Panc1 (cell line): ENCODE measurements around the gene TNS2.

Experiments
- POLR2AphosphoS5 ChIP-seq: IDR thresholded peaks from 2 replicates; pipeline ENCODE4 v1.6.1; 2012; ENCODE audit warnings: mild to moderate bottlenecking, low read depth, low read length, moderate library complexity
- TF ChIP-seq, protein P1 (sequence below): fragments of 450-650 bp; IDR thresholded peaks from 2 replicates; pipeline ENCODE4 v1.5.1; 2017; ENCODE audit warnings: mild to moderate bottlenecking
- TF ChIP-seq, protein P2 (sequence below), 2 experiments: IDR thresholded peaks; 2 replicates each; pipeline ENCODE4 v1.6.1; 2011 to 2012; ENCODE audit warnings: low read depth in 2 of 2, control low read depth in 1 of 2, low read length in 1 of 2, mild to moderate bottlenecking in 1 of 2, moderate library complexity in 1 of 2; ENCODE audit not compliant: insufficient read depth in 1 of 2

DNA sequence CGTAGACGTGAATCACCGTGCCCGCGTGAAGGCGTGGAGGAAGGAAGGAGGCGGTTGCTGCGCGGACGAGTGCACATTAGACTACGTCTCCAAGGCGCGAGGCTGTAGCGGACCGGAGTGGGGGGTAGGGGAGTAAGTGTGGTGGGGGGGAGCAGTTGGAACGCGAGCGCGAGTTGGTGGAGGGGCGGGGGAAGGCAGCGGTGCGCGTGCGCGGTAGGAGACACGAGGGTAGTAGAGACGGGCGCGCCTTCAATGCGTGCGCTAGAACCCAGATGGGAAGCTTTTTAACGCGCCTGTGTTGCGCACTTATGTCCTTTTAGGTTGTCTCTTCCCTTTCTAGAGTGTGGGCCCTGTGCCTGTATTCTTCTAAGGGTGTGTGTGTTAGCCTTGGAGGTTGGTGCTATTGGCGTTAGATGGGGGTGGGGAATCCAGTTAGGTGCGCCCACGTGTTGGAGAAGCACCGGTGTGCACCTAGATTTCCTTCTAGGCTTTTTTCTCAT, 43.0 kb upstream of the TNS2 start:
- TF ChIP-seq, protein P1, sequence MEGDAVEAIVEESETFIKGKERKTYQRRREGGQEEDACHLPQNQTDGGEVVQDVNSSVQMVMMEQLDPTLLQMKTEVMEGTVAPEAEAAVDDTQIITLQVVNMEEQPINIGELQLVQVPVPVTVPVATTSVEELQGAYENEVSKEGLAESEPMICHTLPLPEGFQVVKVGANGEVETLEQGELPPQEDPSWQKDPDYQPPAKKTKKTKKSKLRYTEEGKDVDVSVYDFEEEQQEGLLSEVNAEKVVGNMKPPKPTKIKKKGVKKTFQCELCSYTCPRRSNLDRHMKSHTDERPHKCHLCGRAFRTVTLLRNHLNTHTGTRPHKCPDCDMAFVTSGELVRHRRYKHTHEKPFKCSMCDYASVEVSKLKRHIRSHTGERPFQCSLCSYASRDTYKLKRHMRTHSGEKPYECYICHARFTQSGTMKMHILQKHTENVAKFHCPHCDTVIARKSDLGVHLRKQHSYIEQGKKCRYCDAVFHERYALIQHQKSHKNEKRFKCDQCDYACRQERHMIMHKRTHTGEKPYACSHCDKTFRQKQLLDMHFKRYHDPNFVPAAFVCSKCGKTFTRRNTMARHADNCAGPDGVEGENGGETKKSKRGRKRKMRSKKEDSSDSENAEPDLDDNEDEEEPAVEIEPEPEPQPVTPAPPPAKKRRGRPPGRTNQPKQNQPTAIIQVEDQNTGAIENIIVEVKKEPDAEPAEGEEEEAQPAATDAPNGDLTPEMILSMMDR: no peak
- TF ChIP-seq, protein P2, sequence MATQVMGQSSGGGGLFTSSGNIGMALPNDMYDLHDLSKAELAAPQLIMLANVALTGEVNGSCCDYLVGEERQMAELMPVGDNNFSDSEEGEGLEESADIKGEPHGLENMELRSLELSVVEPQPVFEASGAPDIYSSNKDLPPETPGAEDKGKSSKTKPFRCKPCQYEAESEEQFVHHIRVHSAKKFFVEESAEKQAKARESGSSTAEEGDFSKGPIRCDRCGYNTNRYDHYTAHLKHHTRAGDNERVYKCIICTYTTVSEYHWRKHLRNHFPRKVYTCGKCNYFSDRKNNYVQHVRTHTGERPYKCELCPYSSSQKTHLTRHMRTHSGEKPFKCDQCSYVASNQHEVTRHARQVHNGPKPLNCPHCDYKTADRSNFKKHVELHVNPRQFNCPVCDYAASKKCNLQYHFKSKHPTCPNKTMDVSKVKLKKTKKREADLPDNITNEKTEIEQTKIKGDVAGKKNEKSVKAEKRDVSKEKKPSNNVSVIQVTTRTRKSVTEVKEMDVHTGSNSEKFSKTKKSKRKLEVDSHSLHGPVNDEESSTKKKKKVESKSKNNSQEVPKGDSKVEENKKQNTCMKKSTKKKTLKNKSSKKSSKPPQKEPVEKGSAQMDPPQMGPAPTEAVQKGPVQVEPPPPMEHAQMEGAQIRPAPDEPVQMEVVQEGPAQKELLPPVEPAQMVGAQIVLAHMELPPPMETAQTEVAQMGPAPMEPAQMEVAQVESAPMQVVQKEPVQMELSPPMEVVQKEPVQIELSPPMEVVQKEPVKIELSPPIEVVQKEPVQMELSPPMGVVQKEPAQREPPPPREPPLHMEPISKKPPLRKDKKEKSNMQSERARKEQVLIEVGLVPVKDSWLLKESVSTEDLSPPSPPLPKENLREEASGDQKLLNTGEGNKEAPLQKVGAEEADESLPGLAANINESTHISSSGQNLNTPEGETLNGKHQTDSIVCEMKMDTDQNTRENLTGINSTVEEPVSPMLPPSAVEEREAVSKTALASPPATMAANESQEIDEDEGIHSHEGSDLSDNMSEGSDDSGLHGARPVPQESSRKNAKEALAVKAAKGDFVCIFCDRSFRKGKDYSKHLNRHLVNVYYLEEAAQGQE (IDR thresholded peaks at IDR 0.05; ENCODE audit: insufficient read depth in 1 of 2, low read depth in 2 of 2, low read length in 1 of 2): no peak
- peak; percentile 82 for TF ChIP-seq POLR2AphosphoS5
